PC-9 (cell line): ENCODE results near the gene OR52I1.

ENCODE experiments used
- CTCF ChIP-seq: fragments of 200-600 bp; sonication (generic); conservative IDR thresholded peaks from 2 replicates; pipeline ENCODE4 v1.6.1; 2017; ENCODE audit warnings: mixed run types, antibody characterized with exemption, mild to moderate bottlenecking, moderate library complexity
- EZH2 ChIP-seq: fragments of 200-600 bp; sonication (generic); IDR thresholded peaks from 2 replicates; pipeline ENCODE4 v1.8.0; 2017; ENCODE audit warnings: antibody characterized with exemption, low read depth

- TF ChIP-seq CTCF (no peak), EZH2 (no peak)
Measured at GRCh38 chr11:4589017-4589416, 4.8 kb upstream of the OR52I1 start.
